ENCODE measurements around the gene TSEN15.

TSEN15 gene

DNA sequence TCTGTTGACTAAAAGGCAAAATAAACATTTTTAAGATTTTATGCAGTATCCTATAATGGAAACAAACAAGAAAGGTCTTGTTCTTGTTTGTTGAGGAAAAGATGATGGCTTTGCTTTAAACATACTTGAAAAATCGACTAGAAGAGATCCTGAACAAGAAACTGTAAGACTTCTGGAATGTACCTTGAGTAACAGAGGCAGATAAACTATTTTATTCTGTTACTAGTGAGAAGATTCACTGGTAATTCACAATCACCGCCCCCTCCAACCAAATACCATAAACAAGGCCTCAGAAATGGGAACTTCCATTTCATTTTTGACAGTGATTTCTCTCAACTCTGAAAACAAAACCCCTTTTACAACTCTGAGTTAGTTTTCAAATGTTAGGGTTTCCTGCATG, 18.1 kb downstream of the TSEN15 start:
- no peak overlapping the region for H3K4me3 ChIP-seq (ENCODE audit: insufficient read depth, low read length, poor library complexity, severe bottlenecking)
- no peaks in the 10 kb centered on the region for H3K79me2 ChIP-seq (ENCODE audit: insufficient read depth, low read length)
- H3K27me3 ChIP-seq (ENCODE audit: low read length): no peaks in the 10 kb centered on the region
- no peak overlapping the region for H3K4me2 ChIP-seq (ENCODE audit: low read depth, low read length, poor library complexity, severe bottlenecking)
- no peaks in the 10 kb centered on the region for H3F3A ChIP-seq (ENCODE audit: insufficient read depth)
- no peak overlapping the region for H2AFZ ChIP-seq (ENCODE audit: low read depth, low read length, severe bottlenecking)
- no peaks in the 10 kb centered on the region for H3K9me2 ChIP-seq (replicated peaks; ENCODE audit: insufficient read depth, low read length)
- no peaks in the 10 kb centered on the region for H3K9me3 ChIP-seq (ENCODE audit: insufficient read depth, low read length)
- no peak overlapping the region for H3K9ac ChIP-seq (ENCODE audit: low read length)
- H3K27ac ChIP-seq (ENCODE audit: low read depth, low read length): no peak overlapping the region
- no peaks in the 10 kb centered on the region for H4K20me1 ChIP-seq (ENCODE audit: low read depth, low read length)
- H3K36me3 ChIP-seq (ENCODE audit: low read length): 0 out of 2 replicates have a peak, but pooled peaks cover 2% of the 10 kb centered on the region
- no peak for TF ChIP-seq EZH2phosphoT487 (conservative IDR thresholded peaks at IDR 0.05; ENCODE audit: low read length)
- TF ChIP-seq, protein P1, sequence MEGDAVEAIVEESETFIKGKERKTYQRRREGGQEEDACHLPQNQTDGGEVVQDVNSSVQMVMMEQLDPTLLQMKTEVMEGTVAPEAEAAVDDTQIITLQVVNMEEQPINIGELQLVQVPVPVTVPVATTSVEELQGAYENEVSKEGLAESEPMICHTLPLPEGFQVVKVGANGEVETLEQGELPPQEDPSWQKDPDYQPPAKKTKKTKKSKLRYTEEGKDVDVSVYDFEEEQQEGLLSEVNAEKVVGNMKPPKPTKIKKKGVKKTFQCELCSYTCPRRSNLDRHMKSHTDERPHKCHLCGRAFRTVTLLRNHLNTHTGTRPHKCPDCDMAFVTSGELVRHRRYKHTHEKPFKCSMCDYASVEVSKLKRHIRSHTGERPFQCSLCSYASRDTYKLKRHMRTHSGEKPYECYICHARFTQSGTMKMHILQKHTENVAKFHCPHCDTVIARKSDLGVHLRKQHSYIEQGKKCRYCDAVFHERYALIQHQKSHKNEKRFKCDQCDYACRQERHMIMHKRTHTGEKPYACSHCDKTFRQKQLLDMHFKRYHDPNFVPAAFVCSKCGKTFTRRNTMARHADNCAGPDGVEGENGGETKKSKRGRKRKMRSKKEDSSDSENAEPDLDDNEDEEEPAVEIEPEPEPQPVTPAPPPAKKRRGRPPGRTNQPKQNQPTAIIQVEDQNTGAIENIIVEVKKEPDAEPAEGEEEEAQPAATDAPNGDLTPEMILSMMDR (IDR thresholded peaks at IDR 0.05; ENCODE audit: insufficient read depth, low read length, poor library complexity, severe bottlenecking): no peak

DNA sequence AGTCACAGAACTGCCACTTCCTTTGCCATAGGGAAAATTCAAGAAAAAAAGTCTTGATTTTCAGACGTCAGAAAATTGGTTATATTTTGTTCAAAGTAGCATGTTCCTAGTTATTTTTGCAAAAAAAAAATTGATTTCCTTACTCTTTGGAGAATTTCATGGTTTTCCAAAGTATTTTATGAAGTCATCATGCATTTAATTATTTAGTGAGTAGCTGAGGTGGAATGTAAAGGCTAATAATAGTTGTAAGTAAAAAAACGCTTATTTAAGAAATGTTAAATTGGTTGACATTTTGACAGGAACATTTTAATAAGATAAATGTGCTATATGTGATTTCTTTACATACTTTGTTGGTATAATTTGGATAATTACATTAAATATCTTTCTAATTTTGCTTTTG, 20.8 kb downstream of the TSEN15 start:
- no peak overlapping the region for H3K4me3 ChIP-seq (ENCODE audit: insufficient read depth, low read length, poor library complexity, severe bottlenecking)
- no peaks in the 10 kb centered on the region for H3K9me3 ChIP-seq (ENCODE audit: insufficient read depth, low read length)
- no peak for TF ChIP-seq EZH2phosphoT487 (conservative IDR thresholded peaks at IDR 0.05; ENCODE audit: low read length)
- TF ChIP-seq, protein P1 (IDR thresholded peaks at IDR 0.05; ENCODE audit: insufficient read depth, low read length, poor library complexity, severe bottlenecking): no peak
- H3K36me3 ChIP-seq (ENCODE audit: low read length): no peaks in the 10 kb centered on the region
- H3K9me2 ChIP-seq (replicated peaks; ENCODE audit: insufficient read depth, low read length): no peaks in the 10 kb centered on the region
- no peak overlapping the region for H3K4me2 ChIP-seq (ENCODE audit: low read depth, low read length, poor library complexity, severe bottlenecking)
- H3K9ac ChIP-seq (ENCODE audit: low read length): no peak overlapping the region
- no peaks in the 10 kb centered on the region for H3K27me3 ChIP-seq (ENCODE audit: low read length)
- no peaks in the 10 kb centered on the region for H3F3A ChIP-seq (ENCODE audit: insufficient read depth)
- H2AFZ ChIP-seq (ENCODE audit: low read depth, low read length, severe bottlenecking): no peak overlapping the region
- H4K20me1 ChIP-seq (ENCODE audit: low read depth, low read length): no peaks in the 10 kb centered on the region
- H3K27ac ChIP-seq (ENCODE audit: low read depth, low read length): no peak overlapping the region
- no peaks in the 10 kb centered on the region for H3K79me2 ChIP-seq (ENCODE audit: insufficient read depth, low read length)

DNA sequence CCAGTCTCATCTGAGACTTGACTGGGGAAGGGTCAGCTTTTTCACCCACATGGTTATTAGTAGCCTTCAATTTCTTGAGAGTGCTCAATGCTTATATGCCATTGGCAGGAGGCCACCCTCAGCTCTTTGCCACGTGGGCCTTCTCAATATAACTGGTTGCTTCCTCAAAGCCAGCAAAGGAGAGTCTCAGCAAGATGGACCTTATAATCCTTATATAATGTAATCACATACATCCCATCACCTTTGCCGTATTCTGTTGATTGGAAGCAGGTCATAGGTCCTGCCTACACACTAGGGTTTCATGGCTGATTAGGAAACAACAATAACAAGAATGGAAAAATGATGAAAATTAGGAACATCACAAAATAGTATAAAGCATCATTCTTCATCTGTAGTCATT, 22.9 kb downstream of the TSEN15 start:
- no peak for TF ChIP-seq EZH2phosphoT487 (conservative IDR thresholded peaks at IDR 0.05; ENCODE audit: low read length)
- TF ChIP-seq, protein P1 (IDR thresholded peaks at IDR 0.05; ENCODE audit: insufficient read depth, low read length, poor library complexity, severe bottlenecking): no peak
- no peaks in the 10 kb centered on the region for H3K27me3 ChIP-seq (ENCODE audit: low read length)

More for the DNA sequence above, 22.9 kb downstream of the TSEN15 start:
- Histone ChIP-seq H3K4me2 (ENCODE audit: low read depth, low read length, poor library complexity, severe bottlenecking) (no peak overlapping the region), H3K9me2 (replicated peaks; ENCODE audit: insufficient read depth, low read length) (no peaks in the 10 kb centered on the region), H3K79me2 (ENCODE audit: insufficient read depth, low read length) (no peaks in the 10 kb centered on the region), H3K4me3 (ENCODE audit: insufficient read depth, low read length, poor library complexity, severe bottlenecking) (no peak overlapping the region), H3K9ac (ENCODE audit: low read length) (no peak overlapping the region), H4K20me1 (ENCODE audit: low read depth, low read length) (no peaks in the 10 kb centered on the region), H3K27ac (ENCODE audit: low read depth, low read length) (no peak overlapping the region), H3K9me3 (ENCODE audit: insufficient read depth, low read length) (no peaks in the 10 kb centered on the region), H2AFZ (ENCODE audit: low read depth, low read length, severe bottlenecking) (no peak overlapping the region), H3K36me3 (ENCODE audit: low read length) (no peaks in the 10 kb centered on the region), H3F3A (ENCODE audit: insufficient read depth) (no peaks in the 10 kb centered on the region)

Measured in SU-DHL-6 (cell line).